ENCODE data around the gene TBC1D3.
"Not testable (repeated sequence)": the region's sequence is repeated elsewhere in the genome, so short reads cannot be mapped to it uniquely, and the experiment has no call there.

Gene TBC1D3

DNA sequence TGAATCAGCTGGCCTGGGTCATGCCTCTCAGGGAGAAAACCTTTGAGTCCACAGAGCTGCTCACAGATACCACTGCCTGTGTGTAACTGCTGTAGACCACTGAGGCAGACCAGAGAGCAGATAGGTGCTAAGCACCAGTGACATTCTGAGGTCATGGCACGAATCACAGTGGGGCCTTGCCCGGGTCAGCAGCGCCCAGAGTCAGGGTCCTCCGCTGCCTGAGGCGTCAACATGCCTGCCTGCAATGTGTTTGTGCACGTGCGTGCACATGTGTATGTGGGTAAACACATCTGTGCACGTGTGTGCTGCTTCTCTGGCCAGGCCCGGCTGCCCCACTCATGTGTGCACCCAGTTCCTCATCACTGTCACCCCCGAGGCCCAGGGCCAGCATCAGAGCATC is at the start of gene TBC1D3:
Gene TBC1D3 (minus strand): TSS at position 101 of the 400 bp plus-strand sequence. CDS start 1,526 bp downstream, outside the sequence.
- not testable (repeated sequence) for DNase-seq (ENCODE audit: low read depth); H3K4me3 ChIP-seq (ENCODE audit: low read depth, low read length)

DNA sequence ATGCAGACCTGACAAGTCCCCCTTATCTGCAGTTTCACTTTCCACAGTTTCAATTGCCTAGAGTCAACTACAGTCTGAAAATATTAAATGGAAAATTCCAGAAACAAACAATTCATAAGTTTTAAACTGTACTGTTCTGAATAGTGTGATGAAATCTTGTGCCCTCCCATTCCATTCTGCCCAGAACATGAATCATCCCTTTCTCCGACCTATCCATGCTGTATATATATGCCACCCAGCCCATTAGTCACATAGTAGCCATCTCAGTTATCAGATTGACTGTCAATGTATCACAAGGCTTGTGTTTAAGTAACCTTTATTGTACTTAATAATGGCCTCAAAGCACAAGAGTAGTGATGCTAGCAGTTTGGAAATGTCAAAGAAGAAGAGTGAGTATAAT is 40.4 kb upstream of the TBC1D3 start:
- not testable (repeated sequence) for H3K4me3 ChIP-seq (ENCODE audit: low read depth, low read length); DNase-seq (ENCODE audit: low read depth)

DNA sequence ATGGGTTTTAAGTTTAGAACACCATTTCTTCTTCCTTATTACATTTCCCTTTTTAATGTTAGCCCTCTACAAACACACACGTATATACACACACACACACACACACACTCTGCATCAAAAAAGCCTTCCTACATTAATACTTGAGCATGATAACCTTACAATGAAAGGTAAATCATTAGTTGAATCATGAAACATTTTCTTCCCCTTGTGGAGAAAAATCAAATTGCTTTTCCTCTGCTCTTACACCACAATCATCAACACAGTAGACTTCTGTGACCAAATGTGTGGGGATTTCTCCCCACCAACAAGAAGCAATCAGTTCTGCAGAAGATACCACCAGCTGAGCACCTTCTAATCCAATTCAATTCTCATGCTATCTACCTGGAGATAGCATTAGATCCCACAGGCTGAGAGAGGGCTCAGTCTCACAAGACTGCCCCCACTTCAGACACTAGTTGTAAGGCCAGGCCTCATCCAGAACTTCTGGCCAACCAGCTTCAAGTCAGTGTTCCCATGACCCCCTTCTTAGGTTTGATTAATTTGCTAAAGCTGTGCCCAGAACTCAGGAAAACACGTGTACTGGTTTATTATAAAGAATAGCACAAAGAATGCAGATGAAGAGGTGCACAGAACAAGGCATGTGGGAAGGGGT is 33.6 kb upstream of the TBC1D3 start:
- H3K4me3 ChIP-seq (ENCODE audit: low read depth, low read length); DNase-seq (ENCODE audit: low read depth): not testable (repeated sequence)

DNA sequence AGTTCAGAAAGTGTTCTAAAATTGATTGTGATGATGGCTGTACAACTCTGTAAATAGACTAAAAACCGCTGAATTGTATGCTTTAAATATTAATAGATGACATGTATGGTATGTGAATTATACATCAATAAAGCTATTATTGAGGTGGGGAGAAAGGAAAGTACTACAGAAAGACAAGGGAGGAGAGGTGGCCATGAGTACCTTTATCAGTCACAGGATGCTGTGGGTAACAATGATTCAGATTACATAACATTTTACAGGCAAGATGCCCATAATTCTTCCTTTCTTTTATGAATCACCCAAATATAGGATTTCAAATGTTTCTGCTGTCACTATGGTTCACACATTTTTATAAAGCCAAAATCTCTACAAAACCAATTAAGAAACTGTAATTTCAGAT is 28.5 kb upstream of the TBC1D3 start:
- not testable (repeated sequence) for H3K4me3 ChIP-seq (ENCODE audit: low read depth, low read length); DNase-seq (ENCODE audit: low read depth)

DNA sequence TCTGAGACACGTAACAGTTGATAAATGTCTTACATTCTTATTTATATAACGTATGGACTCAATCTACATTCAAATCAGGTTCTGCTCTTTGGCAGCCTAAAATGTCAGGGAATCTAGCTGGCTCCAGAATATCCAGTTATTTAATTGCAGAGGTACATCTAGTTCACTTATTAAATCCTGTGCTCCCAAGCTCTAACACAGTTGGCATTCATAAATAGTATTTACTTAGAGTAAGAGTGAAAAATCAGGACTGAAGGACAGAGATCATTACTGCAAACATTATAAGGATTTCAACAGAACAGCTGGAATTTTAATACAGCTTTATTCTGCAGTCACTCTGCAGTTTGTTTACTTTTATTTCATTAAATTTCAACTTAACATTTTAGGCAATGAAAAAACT is 7.9 kb upstream of the TBC1D3 start:
- H3K4me3 ChIP-seq (ENCODE audit: low read depth, low read length); DNase-seq (ENCODE audit: low read depth): not testable (repeated sequence)

DNA sequence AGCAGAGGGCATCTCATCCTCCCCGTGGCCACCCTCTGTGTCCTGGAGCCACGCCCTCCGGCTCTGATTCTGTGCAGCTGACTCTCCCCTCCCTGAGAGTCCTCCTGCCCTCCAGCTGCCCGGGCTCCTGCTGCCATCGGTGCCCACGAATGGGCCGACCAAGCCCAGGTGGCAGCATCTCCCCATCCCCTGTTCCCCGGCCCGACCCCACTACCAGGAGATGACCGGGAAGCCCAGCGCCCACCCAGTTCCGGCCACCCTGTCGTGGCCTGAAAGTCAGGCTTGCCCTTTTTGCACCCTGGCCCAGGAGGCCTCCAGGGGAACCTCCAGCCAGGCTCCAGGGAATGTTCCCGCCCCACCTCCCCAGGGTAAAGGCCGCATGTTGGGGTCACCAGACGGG is 57.5 kb downstream of the TBC1D3 start:
- DNase-seq (ENCODE audit: low read depth); H3K4me3 ChIP-seq (ENCODE audit: low read depth, low read length): not testable (repeated sequence)

Data from GM12864 (cell line).